ENCODE measurements around the gene OR4D5.

- TF ChIP-seq CTCF (IDR thresholded peaks at IDR 0.05) (no peak), POLR2A (IDR thresholded peaks at IDR 0.05) (no peak)
Observed at GRCh38 chr11:123977731-123978347, 38.4 kb downstream of the OR4D5 start, which contains the start of gene OR10S1.

Data from vagina (tissue), 2 donors.